Common myeloid progenitor, CD34-positive (primary cell): Measurements from ENCODE around the gene YAP1.
"Not testable (repeated sequence)": the region's sequence is repeated elsewhere in the genome, so short reads cannot be mapped to it uniquely, and the experiment has no call there.

Experiments
- CTCF ChIA-PET: fragments of 350-600 bp; sonication (Branson Sonifier 250); formaldehyde crosslinking; loops from one replicate; lab custom pipeline; 2021; ENCODE audit warnings: antibody characterized with exemption; lab: Charles Lee
- POLR2A ChIA-PET: fragments of 350-600 bp; sonication (Branson Sonifier 250); formaldehyde crosslinking; loops from one replicate; lab custom pipeline; 2021; ENCODE audit warnings: antibody characterized with exemption; lab: Charles Lee
- DNase-seq, 3 donors: peaks; one replicate each; pipeline versions ENCODE4 v3.0.0 to v3.0.0-alpha.2; 2013
- H3K27ac ChIP-seq, 2 experiments: 1 replicate in 1 of 2; 2 replicates in 1 of 2; pipeline ENCODE4 v1.7.0; 2013; ENCODE audit warnings: inconsistent platforms in 2 of 2, low read length in 2 of 2, mild to moderate bottlenecking in 2 of 2, low read depth in 1 of 2, moderate library complexity in 1 of 2; ENCODE audit not compliant: severe bottlenecking in 2 of 2, insufficient read depth in 1 of 2, poor library complexity in 1 of 2
- H3K27me3 ChIP-seq, 5 experiments: replicated peaks in 2 of 5; 1 replicate in 3 of 5; 2 replicates in 2 of 5; pipeline versions ENCODE4 v1.6.1 to v1.7.0; 2013; ENCODE audit warnings: low read length in 4 of 5, mild to moderate bottlenecking in 2 of 5, moderate library complexity in 2 of 5, inconsistent platforms in 1 of 5; ENCODE audit not compliant: insufficient read depth in 5 of 5, control insufficient read depth in 4 of 5
- H3K36me3 ChIP-seq, 4 experiments: 1 replicate in 2 of 4; 2 replicates in 2 of 4; pipeline versions ENCODE4 v1.6.1 to v1.7.0; 2013; ENCODE audit warnings: low read length in 3 of 4, control low read depth in 1 of 4, mild to moderate bottlenecking in 1 of 4; ENCODE audit not compliant: control insufficient read depth in 4 of 4, insufficient read depth in 4 of 4
- H3K4me1 ChIP-seq, 4 experiments: 1 replicate in 3 of 4; 2 replicates in 1 of 4; pipeline versions ENCODE4 v1.6.1 to v1.7.1; 2013; ENCODE audit warnings: low read length in 3 of 4, mild to moderate bottlenecking in 3 of 4, control low read depth in 1 of 4, inconsistent platforms in 1 of 4, moderate library complexity in 1 of 4; ENCODE audit not compliant: control insufficient read depth in 4 of 4, insufficient read depth in 4 of 4; ENCODE audit errors: control extremely low read depth in 1 of 4
- H3K4me3 ChIP-seq, 7 experiments: 1 replicate in 4 of 7; 2 replicates in 3 of 7; pipeline versions ENCODE4 v1.5.1 to v1.7.0; 2013; ENCODE audit warnings: mild to moderate bottlenecking in 7 of 7, low read length in 6 of 7, moderate library complexity in 6 of 7, inconsistent platforms in 2 of 7, low read depth in 2 of 7, control low read depth in 1 of 7; ENCODE audit not compliant: insufficient read depth in 4 of 7, control insufficient read depth in 1 of 7; ENCODE audit errors: extremely low read depth in 1 of 7
- H3K9me3 ChIP-seq, 5 experiments: 1 replicate in 4 of 5; 2 replicates in 1 of 5; pipeline versions ENCODE4 v1.6.1 to v1.7.1; 2013; ENCODE audit warnings: low read length in 4 of 5, mild to moderate bottlenecking in 2 of 5, inconsistent platforms in 1 of 5, low read depth in 1 of 5, moderate library complexity in 1 of 5; ENCODE audit not compliant: control insufficient read depth in 4 of 5, insufficient read depth in 2 of 5; ENCODE audit errors: control extremely low read depth in 1 of 5
- WGBS: methylation state at CpG from one replicate; pipeline ENCODE4 v1.1.5; 2013; ENCODE audit not compliant: insufficient coverage; 5-methylcytosine and 5-hydroxymethylcytosine counted together

Gene YAP1

GRCh38 chr11:102260241-102260640 lies 150.0 kb downstream of the YAP1 start:
- Histone ChIP-seq H3K27ac (no peak overlapping the region), H3K27me3 (peaks cover 0 to 9% (median 3%) of the 10 kb centered on the region in 5 experiments), H3K9me3 (no peaks in the 10 kb centered on the region), H3K4me1 (no peaks in the 10 kb centered on the region), H3K36me3 (no peaks in the 10 kb centered on the region), H3K4me3 (no peak overlapping the region)
- no peak for DNase-seq
- CTCF ChIA-PET = interaction anchor here (1.1 kb wide), 1 partner anchor 11 kb away, joined by 3 read pairs; no protein-coding TSS in a partner anchor
- WGBS = no CpG with 5 or more reads among the region's 2 CpGs
- POLR2A ChIA-PET = no interaction called here

GRCh38 chr11:102263379-102264003 lies 153.2 kb downstream of the YAP1 start:
- WGBS = no CpG with 5 or more reads among the region's 3 CpGs
- ChIA-PET POLR2A (no interaction called here), CTCF (no interaction called here)
- Histone ChIP-seq H3K36me3 (no peaks in the 10 kb centered on the region), H3K4me3 (no peak overlapping the region), H3K9me3 (no peaks in the 10 kb centered on the region), H3K27me3 (peaks cover 0 to 18% (median 8%) of the 10 kb centered on the region in 5 experiments), H3K27ac (no peak overlapping the region), H3K4me1 (peaks cover 0 to 4% (median under 1%) of the 10 kb centered on the region in 4 experiments)
- DNase-seq = no peak

- WGBS = 100% methylated on average over 3 of the region's 5 CpGs
- POLR2A ChIA-PET, H3K4me3 ChIP-seq, H3K27ac ChIP-seq, H3K9me3 ChIP-seq, CTCF ChIA-PET, DNase-seq, H3K36me3 ChIP-seq: not testable (repeated sequence)
- H3K27me3 ChIP-seq = peaks cover 2 to 23% (median 18%) of the 10 kb centered on the region in 5 experiments
- peaks cover 5 to 12% (median 9%) of the 10 kb centered on the region in 4 experiments for H3K4me1 ChIP-seq
These were observed 154.5 kb downstream of the YAP1 start for GRCh38 chr11:102264704-102265103.

GRCh38 chr11:102266099-102266498 lies 155.9 kb downstream of the YAP1 start:
- H3K4me1 ChIP-seq = peaks cover 5 to 15% (median 9%) of the 10 kb centered on the region in 4 experiments
- no peak overlapping the region for H3K27ac ChIP-seq
- no peaks in the 10 kb centered on the region for H3K36me3 ChIP-seq
- CTCF ChIA-PET = interaction anchor here (0.7 kb wide), 1 partner anchor 11 kb away, joined by 3 read pairs; no protein-coding TSS in a partner anchor
- peaks cover 2 to 32% (median 27%) of the 10 kb centered on the region in 5 experiments for H3K27me3 ChIP-seq
- peak in 2 of 3 donors; percentile 35 to 51 for DNase-seq
- no peak overlapping the region for H3K4me3 ChIP-seq
- H3K9me3 ChIP-seq = no peaks in the 10 kb centered on the region
- WGBS = no CpG with 5 or more reads among the region's 1 CpG
- POLR2A ChIA-PET = interaction anchor here (0.6 kb wide), 1 partner anchor 411 kb away, joined by 3 read pairs; no protein-coding TSS in a partner anchor

- WGBS = 65% methylated on average over 5 of the region's 5 CpGs
- H3K27ac ChIP-seq = no peak overlapping the region
- H3K4me1 ChIP-seq = peaks cover 5 to 15% (median 9%) of the 10 kb centered on the region in 4 experiments
- H3K36me3 ChIP-seq = no peaks in the 10 kb centered on the region
- CTCF ChIA-PET = interaction anchor here (1.2 to 1.8 kb wide), 3 partner anchors 26 to 346 kb away, joined by 3 to 5 read pairs (median 5); no protein-coding TSS in a partner anchor
- peaks cover 3 to 45% (median 25%) of the 10 kb centered on the region in 5 experiments for H3K27me3 ChIP-seq
- no peak overlapping the region for H3K4me3 ChIP-seq
- POLR2A ChIA-PET = no interaction called here
- H3K9me3 ChIP-seq = no peaks in the 10 kb centered on the region
- DNase-seq = peak in 1 of 3 donors; percentile 21
These were observed 157.4 kb downstream of the YAP1 start for GRCh38 chr11:102267609-102268008.

- peak; percentile 87 to 91 (median 91) for DNase-seq
- H3K27ac ChIP-seq = no peak overlapping the region
These were observed 158.1 kb downstream of the YAP1 start for GRCh38 chr11:102268083-102268984.

More at GRCh38 chr11:102268083-102268984, 158.1 kb downstream of the YAP1 start:
- Histone ChIP-seq H3K27me3 (peaks cover 3 to 48% (median 25%) of the 10 kb centered on the region in 5 experiments), H3K36me3 (no peaks in the 10 kb centered on the region), H3K4me1 (peaks cover 5 to 15% (median 9%) of the 10 kb centered on the region in 4 experiments), H3K4me3 (peak overlapping the region in 5 of 7 experiments; percentile 30 to 71 (median 48)), H3K9me3 (no peaks in the 10 kb centered on the region)
- POLR2A ChIA-PET = no interaction called here
- CTCF ChIA-PET = interaction anchor here (0.9 to 1.8 kb wide), 8 partner anchors 11 to 345 kb away, joined by 3 to 6 read pairs (median 4); no protein-coding TSS in a partner anchor
- WGBS = 40% methylated on average over 26 of the region's 39 CpGs
